ENCODE data around the gene MEI1.

Gene MEI1

GRCh38 chr22:41772645-41773044 lies 73.3 kb downstream of the MEI1 start:
- TF ChIP-seq, protein P1, sequence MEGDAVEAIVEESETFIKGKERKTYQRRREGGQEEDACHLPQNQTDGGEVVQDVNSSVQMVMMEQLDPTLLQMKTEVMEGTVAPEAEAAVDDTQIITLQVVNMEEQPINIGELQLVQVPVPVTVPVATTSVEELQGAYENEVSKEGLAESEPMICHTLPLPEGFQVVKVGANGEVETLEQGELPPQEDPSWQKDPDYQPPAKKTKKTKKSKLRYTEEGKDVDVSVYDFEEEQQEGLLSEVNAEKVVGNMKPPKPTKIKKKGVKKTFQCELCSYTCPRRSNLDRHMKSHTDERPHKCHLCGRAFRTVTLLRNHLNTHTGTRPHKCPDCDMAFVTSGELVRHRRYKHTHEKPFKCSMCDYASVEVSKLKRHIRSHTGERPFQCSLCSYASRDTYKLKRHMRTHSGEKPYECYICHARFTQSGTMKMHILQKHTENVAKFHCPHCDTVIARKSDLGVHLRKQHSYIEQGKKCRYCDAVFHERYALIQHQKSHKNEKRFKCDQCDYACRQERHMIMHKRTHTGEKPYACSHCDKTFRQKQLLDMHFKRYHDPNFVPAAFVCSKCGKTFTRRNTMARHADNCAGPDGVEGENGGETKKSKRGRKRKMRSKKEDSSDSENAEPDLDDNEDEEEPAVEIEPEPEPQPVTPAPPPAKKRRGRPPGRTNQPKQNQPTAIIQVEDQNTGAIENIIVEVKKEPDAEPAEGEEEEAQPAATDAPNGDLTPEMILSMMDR (IDR thresholded peaks at IDR 0.05; ENCODE audit: low read depth, low read length, missing control alignments): no peak
- H3K4me3 ChIP-seq (ENCODE audit: low read depth, low read length): no peak overlapping the region
- DNase-seq (ENCODE audit: low read depth): no peak

- TF ChIP-seq, protein P1 (IDR thresholded peaks at IDR 0.05; ENCODE audit: low read depth, low read length, missing control alignments): no peak
- H3K4me3 ChIP-seq (ENCODE audit: low read depth, low read length): no peak overlapping the region
- DNase-seq (ENCODE audit: low read depth): no peak
Measured at GRCh38 chr22:41775338-41775737, 76.0 kb downstream of the MEI1 start.

GRCh38 chr22:41775976-41776375 lies 76.7 kb downstream of the MEI1 start:
- H3K4me3 ChIP-seq (ENCODE audit: low read depth, low read length): no peak overlapping the region
- TF ChIP-seq, protein P1 (IDR thresholded peaks at IDR 0.05; ENCODE audit: low read depth, low read length, missing control alignments): no peak
- DNase-seq (ENCODE audit: low read depth): no peak

DNA sequence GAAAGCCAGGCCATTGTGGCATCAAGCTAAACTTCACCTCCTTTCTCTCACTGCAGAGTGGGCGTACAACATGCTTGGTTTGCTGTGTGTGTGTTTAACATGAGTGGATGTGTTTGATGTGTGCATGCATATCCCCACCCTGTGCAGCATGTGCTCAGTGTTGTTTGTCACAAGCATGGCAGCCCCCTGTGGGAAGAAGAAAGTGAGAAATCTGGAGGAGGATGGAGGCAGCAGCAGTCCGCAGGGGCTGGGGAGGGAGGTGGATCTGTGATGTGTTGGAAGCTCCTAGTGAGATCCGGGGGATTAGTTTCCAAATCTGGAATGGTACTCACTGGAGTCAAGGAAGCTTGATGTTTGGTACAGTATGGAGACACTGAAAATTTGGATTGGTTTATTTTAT lies 77.1 kb downstream of the MEI1 start:
- no peak overlapping the region for H3K4me3 ChIP-seq (ENCODE audit: low read depth, low read length)
- TF ChIP-seq, protein P1 (IDR thresholded peaks at IDR 0.05; ENCODE audit: low read depth, low read length, missing control alignments): no peak
- DNase-seq (ENCODE audit: low read depth): no peak

GRCh38 chr22:41777749-41778425 lies 78.6 kb downstream of the MEI1 start:
- TF ChIP-seq, protein P1 (IDR thresholded peaks at IDR 0.05; ENCODE audit: low read depth, low read length, missing control alignments): no peak
- DNase-seq (ENCODE audit: low read depth): no peak
- no peak overlapping the region for H3K4me3 ChIP-seq (ENCODE audit: low read depth, low read length)

- no peak for DNase-seq (ENCODE audit: low read depth)
Measured at GRCh38 chr22:41779929-41780505, 80.7 kb downstream of the MEI1 start.

More at GRCh38 chr22:41779929-41780505, 80.7 kb downstream of the MEI1 start:
- H3K4me3 ChIP-seq (ENCODE audit: low read depth, low read length): no peak overlapping the region
- TF ChIP-seq, protein P1 (IDR thresholded peaks at IDR 0.05; ENCODE audit: low read depth, low read length, missing control alignments): no peak

Measured in GM12864 (cell line).